NB4 (cell line): ENCODE results near the gene RPS23.

Experiments
- DNase-seq: peaks from one replicate; pipeline ENCODE4 v3.0.0; 2010; ENCODE audit warnings: low read depth
- H3K4me3 ChIP-seq: one replicate; pipeline ENCODE4 v1.5.1; 2011; ENCODE audit warnings: mild to moderate bottlenecking, low read depth, low read length, moderate library complexity
- MAX ChIP-seq: IDR thresholded peaks from 2 replicates; pipeline ENCODE4 v1.6.1; 2011; ENCODE audit warnings: low read depth, low read length
- MYC ChIP-seq: IDR thresholded peaks from 2 replicates; pipeline ENCODE4 v1.6.1; 2011; ENCODE audit warnings: low read depth, low read length
- POLR2A ChIP-seq: IDR thresholded peaks from 2 replicates; pipeline ENCODE4 v1.6.1; 2011; ENCODE audit warnings: mild to moderate bottlenecking; ENCODE audit not compliant: insufficient read length; ENCODE audit errors: extremely low read depth
- TF ChIP-seq, protein P1 (sequence below): IDR thresholded peaks from one replicate; pipeline ENCODE4 v1.5.1; 2012; ENCODE audit warnings: low read depth, low read length

The RPS23 gene

GRCh38 chr5:82277987-82278710 lies at the start of gene RPS23:
Gene RPS23 (minus strand): TSS chr5:82278354. CDS start chr5:82278323, 31 bp downstream.
- peak within 1 kb of the TSS; percentile 99 for H3K4me3 ChIP-seq
- peak; percentile 92 for DNase-seq
- TF ChIP-seq MYC (peak; percentile 90), MAX (peak; percentile 79), POLR2A (peak; percentile 85)
- TF ChIP-seq, protein P1, sequence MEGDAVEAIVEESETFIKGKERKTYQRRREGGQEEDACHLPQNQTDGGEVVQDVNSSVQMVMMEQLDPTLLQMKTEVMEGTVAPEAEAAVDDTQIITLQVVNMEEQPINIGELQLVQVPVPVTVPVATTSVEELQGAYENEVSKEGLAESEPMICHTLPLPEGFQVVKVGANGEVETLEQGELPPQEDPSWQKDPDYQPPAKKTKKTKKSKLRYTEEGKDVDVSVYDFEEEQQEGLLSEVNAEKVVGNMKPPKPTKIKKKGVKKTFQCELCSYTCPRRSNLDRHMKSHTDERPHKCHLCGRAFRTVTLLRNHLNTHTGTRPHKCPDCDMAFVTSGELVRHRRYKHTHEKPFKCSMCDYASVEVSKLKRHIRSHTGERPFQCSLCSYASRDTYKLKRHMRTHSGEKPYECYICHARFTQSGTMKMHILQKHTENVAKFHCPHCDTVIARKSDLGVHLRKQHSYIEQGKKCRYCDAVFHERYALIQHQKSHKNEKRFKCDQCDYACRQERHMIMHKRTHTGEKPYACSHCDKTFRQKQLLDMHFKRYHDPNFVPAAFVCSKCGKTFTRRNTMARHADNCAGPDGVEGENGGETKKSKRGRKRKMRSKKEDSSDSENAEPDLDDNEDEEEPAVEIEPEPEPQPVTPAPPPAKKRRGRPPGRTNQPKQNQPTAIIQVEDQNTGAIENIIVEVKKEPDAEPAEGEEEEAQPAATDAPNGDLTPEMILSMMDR: no peak

DNA sequence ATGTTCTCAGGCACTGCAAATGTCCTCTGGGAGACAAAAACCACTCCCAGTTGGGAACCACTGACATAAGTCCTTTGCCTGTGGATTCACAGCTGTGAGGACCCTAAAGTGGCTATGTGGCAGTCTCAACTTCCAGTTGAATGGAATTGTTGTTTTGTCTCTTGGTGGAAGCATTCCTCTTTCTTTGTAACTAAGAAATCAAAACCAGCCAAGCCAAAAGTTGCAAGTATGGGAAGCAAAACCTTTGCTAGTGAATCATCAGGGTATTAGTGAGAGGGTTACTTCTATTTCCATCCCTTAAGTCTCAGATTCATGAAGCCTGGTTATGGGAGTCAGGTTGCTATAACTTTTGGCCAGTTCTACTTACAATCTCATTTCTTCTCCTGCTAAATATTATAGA lies 49.8 kb upstream of the RPS23 start:
- DNase-seq: no peak
- TF ChIP-seq MYC: no peak
- TF ChIP-seq, protein P1: no peak
- TF ChIP-seq POLR2A: no peak
- TF ChIP-seq MAX: no peak
- H3K4me3 ChIP-seq: no peak overlapping the region

DNA sequence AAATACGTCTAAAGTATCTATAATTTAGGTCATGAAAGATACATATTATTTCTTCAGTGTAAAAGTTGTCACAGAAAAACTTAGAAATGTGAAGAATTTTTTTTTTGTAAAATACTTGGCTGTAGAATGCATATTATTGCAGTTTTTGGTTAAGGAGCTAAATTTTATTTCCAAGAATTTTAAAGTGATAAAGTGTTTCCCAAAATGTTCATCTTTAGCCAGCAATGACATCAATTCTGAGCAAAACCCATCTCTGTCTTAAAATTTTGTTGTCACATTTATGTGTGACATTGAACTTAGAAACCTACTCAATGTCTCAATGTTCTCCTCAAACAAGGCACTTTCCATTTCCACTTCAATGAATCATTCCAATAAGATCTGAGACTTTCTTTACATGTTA lies 47.8 kb upstream of the RPS23 start:
- TF ChIP-seq MYC (no peak), MAX (no peak)
- no peak overlapping the region for H3K4me3 ChIP-seq
- DNase-seq: no peak

- H3K4me3 ChIP-seq: no peak overlapping the region
- TF ChIP-seq MYC (no peak), MAX (no peak), POLR2A (no peak)
- TF ChIP-seq, protein P1: no peak
- DNase-seq: no peak
Observed at GRCh38 chr5:82325155-82325554, 47.0 kb upstream of the RPS23 start.

GRCh38 chr5:82320966-82321365 lies 42.8 kb upstream of the RPS23 start:
- TF ChIP-seq POLR2A: no peak
- TF ChIP-seq, protein P1: no peak
- TF ChIP-seq MAX: no peak
- no peak for TF ChIP-seq MYC
- H3K4me3 ChIP-seq: no peak overlapping the region
- DNase-seq: no peak

- TF ChIP-seq, protein P1: no peak
- no peak for TF ChIP-seq POLR2A
- TF ChIP-seq MYC: no peak
- TF ChIP-seq MAX: no peak
- DNase-seq: no peak
- H3K4me3 ChIP-seq: no peak overlapping the region
Observed at GRCh38 chr5:82319651-82320376, 41.7 kb upstream of the RPS23 start.
